Endothelial cell (in vitro differentiated cells): ENCODE data around the gene ABHD4. TPM values are rescaled to one million over a fixed set of nuclear protein-coding genes. Genes with fewer than 3 reads are reported as not detected.

ENCODE experiments used
- DNase-seq: peaks from one replicate; pipeline ENCODE4 v3.0.0; 2021; ENCODE audit warnings: low spot score
- H3K27ac Mint-ChIP-seq: one replicate; pipeline ENCODE4 v1.8.0; 2021; ENCODE audit warnings: mixed read lengths, inconsistent platforms; ENCODE audit not compliant: unreplicated experiment
- H3K27me3 Mint-ChIP-seq: one replicate; pipeline ENCODE4 v1.8.0; 2021; ENCODE audit warnings: mild to moderate bottlenecking, moderate library complexity, mixed read lengths, inconsistent platforms; ENCODE audit not compliant: unreplicated experiment
- H3K36me3 Mint-ChIP-seq: one replicate; pipeline ENCODE4 v1.8.0; 2021; ENCODE audit warnings: mild to moderate bottlenecking, low read depth, mixed read lengths, inconsistent platforms; ENCODE audit not compliant: unreplicated experiment
- H3K4me1 Mint-ChIP-seq: one replicate; pipeline ENCODE4 v1.8.0; 2021; ENCODE audit warnings: mild to moderate bottlenecking, mixed read lengths, inconsistent platforms; ENCODE audit not compliant: unreplicated experiment
- H3K4me3 Mint-ChIP-seq: one replicate; pipeline ENCODE4 v1.8.0; 2021; ENCODE audit warnings: mild to moderate bottlenecking, mixed read lengths, inconsistent platforms; ENCODE audit not compliant: unreplicated experiment
- H3K9me3 Mint-ChIP-seq: one replicate; pipeline ENCODE4 v1.8.0; 2021; ENCODE audit warnings: mixed read lengths, inconsistent platforms; ENCODE audit not compliant: unreplicated experiment
- CTCF ChIP-seq: fragments of 200-600 bp; sonication (generic); IDR thresholded peaks from one replicate; pipeline ENCODE4 v1.5.0; 2021; ENCODE audit warnings: antibody characterized with exemption; ENCODE audit not compliant: unreplicated experiment
- total RNA-seq: library from RNA; stranded (reverse); fragmentation: NEBNext Ultra II Directional; extraction: Animal tissue kit (Norgen Biotek cat#: 25700); gene quantifications from one replicate; pipeline ENCODE4 v1.2.1, GENCODE V29; 2021; ENCODE audit not compliant: unreplicated experiment

Gene ABHD4
- total RNA-seq, 1 donor from 2014 or later: 77.7 TPM

- H3K9me3 Mint-ChIP-seq: no peaks in the 10 kb centered on the region
- peaks cover 9% of the 10 kb centered on the region for H3K36me3 Mint-ChIP-seq
- no peak overlapping the region for H3K27ac Mint-ChIP-seq
- no peak overlapping the region for H3K4me3 Mint-ChIP-seq
- H3K4me1 Mint-ChIP-seq: peaks cover 21% of the 10 kb centered on the region
- no peak for DNase-seq
- peaks cover 3% of the 10 kb centered on the region for H3K27me3 Mint-ChIP-seq
- no peak for TF ChIP-seq CTCF
These were observed 24.2 kb downstream of the ABHD4 start for GRCh38 chr14:22622255-22622654.

DNA sequence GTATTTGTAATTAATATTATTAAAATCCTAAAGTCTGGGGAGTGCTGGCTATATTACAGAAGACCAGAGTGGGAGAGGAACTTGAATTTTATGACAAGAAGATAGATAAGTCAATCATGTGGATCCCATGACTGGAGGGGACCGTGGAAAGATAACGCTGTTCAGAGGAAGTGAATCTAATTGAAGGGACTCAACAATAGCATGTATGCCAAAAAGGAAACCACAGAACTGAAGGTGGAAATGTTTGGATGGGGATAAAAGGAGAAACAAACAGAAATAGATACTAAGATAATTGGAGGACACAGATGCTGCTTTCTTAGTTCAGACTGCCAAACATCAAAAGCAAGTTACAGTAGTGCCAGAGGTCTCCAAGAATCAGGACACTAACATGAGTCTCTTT, 24.9 kb downstream of the ABHD4 start:
- Mint-ChIP-seq H3K27me3 (peaks cover 2% of the 10 kb centered on the region), H3K4me1 (peaks cover 26% of the 10 kb centered on the region), H3K36me3 (peaks cover 9% of the 10 kb centered on the region), H3K4me3 (no peak overlapping the region), H3K27ac (peak overlapping the region; percentile 79), H3K9me3 (no peaks in the 10 kb centered on the region)
- no peak for TF ChIP-seq CTCF
- no peak for DNase-seq

DNA sequence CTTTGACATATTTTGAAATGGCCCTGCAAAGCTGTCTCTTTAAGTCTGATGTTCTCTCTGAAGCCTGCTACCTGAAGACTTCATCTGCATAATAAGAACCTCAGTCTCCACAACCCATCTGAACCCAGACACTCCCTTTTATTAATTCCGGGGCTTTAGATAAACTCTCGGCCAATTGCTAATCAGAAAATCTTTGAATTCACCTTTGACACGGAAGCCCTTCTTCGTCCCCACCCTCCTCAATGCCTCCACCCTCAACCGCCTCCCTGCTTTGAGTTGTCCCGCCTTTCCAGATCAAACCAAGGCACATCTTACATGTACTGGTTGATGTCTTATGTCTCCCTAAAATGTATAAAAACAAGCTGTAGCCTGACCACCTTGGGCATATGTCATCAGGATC, 28.5 kb downstream of the ABHD4 start:
- Mint-ChIP-seq H3K4me1 (peaks cover 25% of the 10 kb centered on the region), H3K36me3 (peaks cover 23% of the 10 kb centered on the region), H3K9me3 (peaks cover 3% of the 10 kb centered on the region), H3K27me3 (peaks cover 4% of the 10 kb centered on the region), H3K27ac (no peak overlapping the region), H3K4me3 (no peak overlapping the region)
- DNase-seq: no peak
- TF ChIP-seq CTCF: no peak

GRCh38 chr14:22627506-22628263, 29.6 kb downstream of the ABHD4 start:
- H3K27me3 Mint-ChIP-seq: peaks cover 4% of the 10 kb centered on the region
- H3K27ac Mint-ChIP-seq: no peak overlapping the region
- H3K36me3 Mint-ChIP-seq: peaks cover 17% of the 10 kb centered on the region
- no peak overlapping the region for H3K4me3 Mint-ChIP-seq
- peaks cover 5% of the 10 kb centered on the region for H3K9me3 Mint-ChIP-seq
- peaks cover 20% of the 10 kb centered on the region for H3K4me1 Mint-ChIP-seq
- DNase-seq: no peak
- TF ChIP-seq CTCF: no peak

GRCh38 chr14:22629361-22629760, 31.3 kb downstream of the ABHD4 start:
- no peak for TF ChIP-seq CTCF
- peaks cover 5% of the 10 kb centered on the region for H3K27me3 Mint-ChIP-seq
- no peak overlapping the region for H3K4me3 Mint-ChIP-seq
- peaks cover 17% of the 10 kb centered on the region for H3K36me3 Mint-ChIP-seq
- H3K4me1 Mint-ChIP-seq: peaks cover 12% of the 10 kb centered on the region
- H3K9me3 Mint-ChIP-seq: peaks cover 9% of the 10 kb centered on the region
- H3K27ac Mint-ChIP-seq: no peak overlapping the region
- no peak for DNase-seq
